Occipital lobe (tissue), 2 donors: ENCODE results near the gene SFTPD. TPM values are rescaled to one million over a fixed set of nuclear protein-coding genes. Genes with fewer than 3 reads are reported as not detected.
"Not testable (repeated sequence)": the region's sequence is repeated elsewhere in the genome, so short reads cannot be mapped to it uniquely, and the experiment has no call there.

ENCODE experiments used
- DNase-seq: peaks from one replicate; lab custom pipeline; 2025; lab: John Stamatoyannopoulos, UW
- total RNA-seq: library from RNA; depleted of rRNA; stranded (reverse); fragments of >200 nt; gene quantifications from one replicate; pipeline ENCODE4 v1.2.3, GENCODE V29; 2014

The SFTPD gene
- total RNA-seq, 1 donor from 2014 or later = 0.62 TPM

DNA sequence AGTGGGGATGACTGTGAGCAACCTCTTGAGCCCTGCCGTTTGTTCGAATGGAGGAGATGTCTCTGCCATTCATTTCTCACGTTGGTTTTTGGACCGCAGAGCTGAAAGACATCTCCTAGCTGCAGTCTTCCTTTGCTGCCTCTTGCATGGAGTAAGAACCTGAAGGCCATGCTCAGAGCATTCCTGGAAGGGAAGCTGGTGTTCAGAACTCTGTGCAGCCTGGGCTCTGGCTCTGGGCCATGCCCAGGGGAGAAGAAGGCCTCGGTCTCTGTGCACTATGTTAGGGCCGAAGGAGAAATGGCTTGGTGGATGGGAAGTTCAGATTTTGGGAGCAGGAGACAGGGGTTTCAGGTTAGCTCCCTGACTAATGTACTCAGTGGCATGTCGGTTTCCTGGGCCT, 22.9 kb downstream of the SFTPD start:
- DNase-seq = no peak

DNA sequence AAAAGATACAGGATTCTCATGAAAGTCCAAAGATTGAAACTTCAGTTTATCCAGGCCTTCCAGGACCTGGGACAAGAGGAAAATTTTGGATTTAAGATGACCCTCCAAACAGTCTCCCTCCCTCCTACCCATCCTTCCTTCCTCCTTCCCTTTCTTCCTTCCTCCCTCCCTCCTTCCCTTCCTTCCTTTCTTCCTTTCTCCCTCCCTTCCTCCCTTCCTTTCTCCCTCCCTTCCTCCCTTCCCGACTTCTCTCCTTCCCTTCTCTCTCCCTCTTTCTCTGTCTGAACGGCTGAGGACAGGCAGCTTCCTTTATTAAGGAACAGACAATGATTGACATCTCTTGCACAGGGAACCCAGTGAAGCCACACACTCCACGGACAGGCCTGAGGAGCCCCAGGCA, 23.3 kb downstream of the SFTPD start:
- DNase-seq = no peak

DNA sequence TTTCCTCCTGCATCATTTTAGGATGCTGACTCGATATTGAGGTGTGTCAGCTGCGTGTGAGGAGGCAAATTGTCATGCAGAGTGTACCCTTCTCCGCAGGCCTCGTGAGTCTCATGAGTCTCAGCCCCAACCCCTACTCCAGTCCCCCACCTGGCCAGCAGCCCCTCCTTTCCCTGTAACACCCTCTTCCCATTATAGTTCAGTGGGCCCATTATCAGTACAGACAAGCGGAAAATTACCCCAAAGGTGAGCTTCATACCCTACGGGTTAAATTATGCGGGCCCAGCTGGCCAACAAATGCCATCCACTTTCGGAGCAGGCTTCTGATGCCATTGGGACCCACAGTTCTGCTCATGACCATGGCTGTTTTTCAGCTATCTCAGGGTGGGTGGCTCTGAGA, 25.2 kb downstream of the SFTPD start:
- no peak for DNase-seq

DNA sequence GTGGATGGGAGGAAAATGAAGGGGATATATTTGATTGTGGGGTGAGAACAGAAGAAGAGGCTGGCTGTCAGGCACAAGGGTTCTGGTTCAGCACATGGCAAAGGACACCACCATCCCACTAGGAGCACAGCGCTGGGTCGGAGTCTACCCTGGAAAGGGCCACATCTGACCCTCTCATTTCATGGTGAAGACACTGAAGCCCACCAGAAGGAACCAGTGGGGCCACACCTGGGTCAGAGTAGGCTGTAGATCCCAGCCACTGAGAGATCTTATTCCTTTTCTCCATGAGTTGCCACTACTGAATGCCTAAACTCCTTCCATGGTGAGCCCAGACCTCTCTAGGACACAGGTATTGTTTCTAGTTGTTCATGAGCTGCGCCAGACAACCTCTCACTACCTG, 25.8 kb downstream of the SFTPD start:
- DNase-seq = no peak

DNA sequence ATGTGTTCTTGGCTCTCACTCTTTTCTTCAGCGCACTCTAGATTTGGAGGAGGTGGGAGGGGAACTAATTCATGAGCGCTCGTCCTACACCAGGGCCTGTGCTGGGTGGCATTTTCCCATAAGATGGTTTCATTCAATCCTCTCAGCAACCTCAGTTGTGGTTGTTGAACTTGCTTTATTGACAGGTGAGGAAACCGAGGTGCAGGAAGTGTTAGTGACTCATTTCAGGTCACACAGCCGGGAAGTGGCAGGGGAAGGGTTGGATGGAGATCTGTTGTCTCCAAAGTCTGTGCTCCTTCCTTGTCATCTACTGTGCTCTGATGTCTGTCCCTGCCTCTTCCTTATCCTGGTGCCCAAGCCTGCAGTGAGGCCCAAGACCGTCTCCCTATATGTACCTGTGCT, 26.9 kb downstream of the SFTPD start:
- DNase-seq = not testable (repeated sequence)

DNA sequence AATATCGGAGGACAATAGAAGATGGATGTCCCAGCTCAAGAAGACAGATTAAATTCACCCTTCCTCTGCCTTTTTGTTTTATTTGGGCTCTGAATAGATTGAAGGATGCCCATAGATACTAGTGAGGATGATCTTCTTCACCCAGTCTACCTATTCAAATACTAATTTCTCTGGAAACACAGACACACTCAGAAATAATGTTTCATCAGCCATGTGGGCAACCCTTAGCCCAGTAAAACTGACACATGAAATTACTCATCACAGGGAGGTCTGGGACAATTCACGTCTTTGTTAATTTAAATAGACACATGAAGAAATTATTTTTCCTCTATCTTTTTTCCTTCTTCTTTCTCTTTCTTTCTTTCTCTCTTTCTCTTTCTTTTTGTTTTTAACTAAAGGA, 33.1 kb downstream of the SFTPD start:
- DNase-seq = not testable (repeated sequence)

DNA sequence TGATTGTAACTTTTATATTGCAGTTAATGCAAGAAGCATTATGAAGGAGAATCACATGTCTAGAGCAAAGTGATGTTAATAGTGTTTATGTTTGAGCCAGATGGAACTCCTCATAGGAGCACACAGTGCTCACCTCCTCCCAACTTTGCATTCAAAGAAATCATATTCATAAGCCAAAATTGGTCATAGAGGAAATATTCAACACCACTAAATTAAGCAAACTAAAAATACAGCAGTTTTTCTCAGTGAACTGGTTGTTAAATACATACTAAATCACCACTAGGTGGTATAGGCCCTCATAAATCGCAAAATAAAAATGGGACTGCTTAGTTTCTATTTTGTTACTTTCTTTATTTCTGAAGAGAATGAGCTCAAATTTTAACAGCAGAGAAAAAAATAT, 34.4 kb downstream of the SFTPD start:
- not testable (repeated sequence) for DNase-seq

DNA sequence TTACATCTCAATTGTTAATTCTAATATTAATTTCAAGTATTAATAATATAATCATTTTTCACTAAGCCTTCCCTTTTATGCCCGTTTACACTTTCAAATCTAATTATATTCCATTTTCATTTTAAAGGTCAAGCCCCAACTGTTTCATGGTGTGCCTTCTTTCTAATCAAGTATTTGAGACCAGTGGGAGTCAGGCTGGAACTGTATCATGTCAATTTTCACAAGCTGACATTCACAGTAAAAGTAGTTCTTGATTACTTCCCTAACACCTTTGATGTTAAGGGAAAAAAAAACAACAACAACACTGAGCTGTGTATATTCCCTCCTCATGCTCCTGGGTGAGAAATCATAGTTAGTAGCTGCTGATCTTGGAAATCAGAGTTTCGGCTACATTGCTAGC, 38.1 kb downstream of the SFTPD start:
- DNase-seq = no peak

DNA sequence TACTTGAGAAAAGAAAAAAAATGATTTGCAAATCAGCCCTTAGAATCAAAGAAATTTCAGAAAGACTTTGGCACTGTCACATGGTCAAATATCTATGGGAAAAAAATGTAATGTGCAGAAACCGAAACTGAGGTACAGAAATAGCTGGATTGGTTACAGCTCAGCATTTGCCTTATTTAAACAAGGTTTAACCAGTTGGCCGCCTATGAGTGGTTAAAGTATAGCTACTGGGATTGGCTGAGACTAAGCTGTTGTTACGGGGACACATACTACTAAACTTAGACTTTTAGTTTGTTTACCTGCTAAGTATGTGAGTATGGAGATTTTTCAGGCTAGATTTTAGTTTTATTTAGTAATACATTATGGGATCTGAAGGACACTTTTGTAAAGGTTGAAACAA, 38.6 kb downstream of the SFTPD start:
- no peak for DNase-seq

DNA sequence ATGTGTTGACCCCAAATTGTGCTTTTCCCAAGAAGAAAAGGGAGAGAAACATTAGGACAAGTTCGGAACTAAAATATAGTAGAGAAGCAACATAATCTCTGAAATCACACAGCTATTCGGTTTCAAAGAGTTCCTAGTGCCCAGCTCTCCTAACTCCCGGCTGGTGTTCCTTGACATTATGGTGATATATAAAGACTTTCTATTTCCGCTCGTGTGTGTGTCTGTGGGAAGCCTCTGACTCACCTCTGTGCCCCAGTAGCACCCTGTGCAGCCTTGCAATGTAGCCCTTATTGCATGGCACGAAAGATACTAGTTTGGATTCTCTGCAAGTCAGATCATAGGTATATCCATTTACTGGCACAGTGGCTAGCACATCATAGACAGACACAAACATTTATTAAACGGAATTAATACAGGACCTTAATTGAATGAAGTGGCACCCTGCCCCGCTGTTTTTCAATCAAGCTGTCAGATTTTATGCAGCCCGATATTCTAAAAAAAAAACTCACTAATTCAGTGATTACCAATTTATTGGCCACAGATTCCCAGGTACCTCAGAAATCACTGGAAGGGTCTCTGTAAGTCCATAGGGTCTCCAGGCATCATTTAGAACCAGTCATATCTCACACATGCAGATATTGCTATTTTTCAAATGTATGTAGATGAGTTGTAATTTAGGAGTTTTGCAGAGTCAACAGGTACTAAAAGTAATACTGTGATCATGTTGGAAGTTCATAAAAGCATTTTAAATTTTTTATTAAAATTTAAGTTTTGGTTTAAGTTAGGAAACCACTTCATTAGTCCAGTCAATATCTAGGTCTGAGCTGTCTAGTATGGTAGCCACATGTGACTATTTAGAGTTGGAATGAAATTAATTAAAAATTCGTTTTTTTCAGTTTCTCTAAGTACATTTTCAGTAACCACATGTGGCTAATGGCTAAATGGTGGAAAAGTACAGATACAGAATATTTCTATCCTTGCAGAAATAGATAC, 43.3 kb downstream of the SFTPD start:
- no peak for DNase-seq

DNA sequence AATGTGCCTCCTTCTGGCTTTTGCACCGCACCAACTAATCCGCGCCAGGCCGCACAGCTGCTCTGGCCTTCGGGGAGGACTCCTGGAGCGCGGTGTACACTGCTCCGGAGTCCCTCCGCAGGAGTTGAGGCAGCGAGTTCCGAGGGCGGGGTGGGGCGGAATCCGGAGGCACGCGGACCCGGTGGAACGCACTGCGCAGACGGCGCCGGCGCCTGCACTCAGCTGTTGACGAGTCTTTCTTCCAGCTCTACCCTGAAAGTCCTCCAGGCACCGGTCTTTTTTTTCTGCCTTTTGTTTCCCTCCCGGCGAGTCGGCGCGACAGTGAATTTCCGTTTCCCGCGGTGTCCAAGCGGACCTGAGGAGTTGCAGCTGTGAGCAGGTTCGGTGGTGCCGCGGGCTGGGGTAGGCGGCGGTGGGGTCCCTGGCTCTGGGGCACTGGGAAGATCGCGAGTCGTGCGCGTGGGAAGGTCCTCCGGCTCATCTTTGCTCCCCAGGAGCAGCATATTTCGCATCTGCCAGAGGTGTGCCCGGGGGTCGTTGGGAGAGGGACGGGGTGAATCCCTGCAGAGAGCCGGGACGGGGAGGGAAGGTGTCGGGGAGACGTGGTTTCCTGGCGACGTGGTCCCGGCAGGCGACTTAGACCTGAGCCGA, 44.1 kb downstream of the SFTPD start:
- DNase-seq = peak; percentile 37

DNA sequence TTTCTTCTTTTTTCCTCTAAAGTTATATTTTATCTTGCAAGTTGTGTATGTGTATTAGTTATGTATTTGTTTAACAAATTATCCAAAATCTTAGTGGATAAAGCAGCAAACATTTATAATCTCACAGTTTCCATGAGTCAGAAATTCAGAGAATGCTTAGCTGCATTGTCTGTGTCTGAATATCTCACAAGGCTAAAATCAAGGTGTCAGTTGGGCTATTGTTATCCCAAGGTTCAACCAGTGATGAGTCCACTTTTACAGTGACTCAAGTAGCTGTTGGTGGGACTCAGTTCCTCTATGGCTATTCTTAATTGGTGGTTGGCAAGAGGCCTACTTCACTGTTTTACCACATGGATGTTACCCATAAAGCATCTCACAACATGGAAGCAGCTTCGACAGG, 47.3 kb downstream of the SFTPD start:
- not testable (repeated sequence) for DNase-seq

DNA sequence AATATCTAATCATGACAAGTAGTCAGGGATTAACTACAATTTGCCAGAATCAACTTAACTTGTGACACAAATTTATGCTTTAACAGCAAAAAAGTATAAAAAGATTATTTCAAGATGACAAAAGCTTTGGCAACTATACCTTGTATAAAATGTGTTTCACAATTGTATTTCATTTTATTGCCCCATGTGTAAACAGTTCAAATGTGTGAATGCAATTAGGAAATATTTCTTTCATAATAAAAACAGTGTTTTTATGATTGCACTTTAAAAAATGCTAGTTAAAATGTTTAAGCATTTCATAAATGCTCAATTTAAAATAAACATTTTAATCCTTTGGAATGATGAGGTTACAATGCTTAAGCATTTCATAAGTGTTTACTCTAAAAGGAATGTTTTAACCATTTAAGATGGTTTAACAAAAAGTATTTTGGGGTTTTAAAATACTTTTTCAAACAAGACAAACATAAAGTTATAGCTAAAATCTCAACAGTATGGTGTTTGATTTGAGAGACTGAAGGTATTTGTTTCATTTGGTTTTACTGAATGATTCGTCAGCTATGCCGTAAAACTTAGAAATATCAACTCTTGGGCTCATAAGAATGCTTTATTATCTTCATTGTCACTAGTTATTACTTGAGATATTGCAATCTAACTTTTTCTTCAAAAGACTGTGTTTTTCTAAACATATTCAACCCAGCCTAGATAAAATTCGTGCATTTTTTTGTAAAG, 50.1 kb downstream of the SFTPD start:
- no peak for DNase-seq

DNA sequence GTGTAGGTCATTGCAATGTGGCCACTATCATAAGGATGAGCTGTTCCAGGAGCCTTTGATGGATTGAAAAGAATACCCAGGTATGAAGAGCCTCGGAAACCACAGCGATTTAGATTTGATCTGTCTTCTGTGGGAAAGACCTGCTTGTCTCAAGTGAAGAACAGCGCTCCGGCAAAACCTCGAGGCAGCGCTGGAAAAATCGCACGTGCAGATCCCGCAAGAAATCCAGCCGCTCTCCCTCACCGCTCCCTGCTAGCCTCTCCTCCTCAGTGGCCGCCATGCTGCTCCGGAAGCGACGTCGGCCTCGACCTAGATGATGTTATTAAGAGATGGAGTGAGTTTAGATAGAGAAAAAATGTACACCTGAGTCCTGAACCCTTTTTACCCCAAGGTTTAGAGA, 56.0 kb downstream of the SFTPD start:
- DNase-seq = not testable (repeated sequence)

DNA sequence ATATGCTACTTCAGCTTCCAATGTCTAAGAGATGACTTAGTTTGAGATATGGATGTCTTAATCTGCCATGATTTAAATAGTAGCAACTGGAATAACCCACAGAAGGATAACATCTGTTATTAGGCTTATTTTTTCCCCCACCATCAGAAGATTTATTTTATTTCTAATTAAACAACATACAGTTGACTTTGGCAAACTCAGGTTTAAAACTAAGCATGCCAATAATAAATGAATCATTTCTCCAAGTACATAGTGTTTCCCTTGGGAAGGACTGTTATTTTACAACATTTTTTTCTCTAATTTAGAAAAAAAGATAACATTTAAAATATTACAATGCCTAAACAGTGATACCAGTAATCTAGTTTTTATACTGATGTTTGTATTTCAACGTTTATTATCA, 58.4 kb downstream of the SFTPD start:
- no peak for DNase-seq

DNA sequence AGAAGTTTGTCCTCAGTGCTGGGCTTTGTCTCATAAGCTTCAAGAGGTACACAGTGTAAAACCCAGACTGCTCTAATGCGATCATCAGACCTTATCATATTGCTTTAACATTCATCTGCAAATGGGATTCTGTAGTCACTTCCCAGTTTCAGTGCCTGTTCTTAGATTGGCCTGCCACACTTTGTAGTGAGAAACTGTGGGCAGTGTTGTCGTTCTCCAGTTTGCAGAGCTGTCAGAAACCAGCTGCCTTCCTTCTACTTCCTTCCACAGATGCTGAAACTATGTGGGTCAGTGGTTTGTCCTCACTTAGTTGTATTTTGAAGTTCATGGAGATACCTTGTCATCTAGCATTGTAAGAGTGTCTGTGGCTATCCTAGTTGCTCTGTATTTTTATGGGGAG, 59.9 kb downstream of the SFTPD start:
- not testable (repeated sequence) for DNase-seq

Other genes with a start within 250 kb of the SFTPD start
- 2.3 TPM for gene NUTM2B, start 245.9 kb downstream of the SFTPD start, total RNA-seq
- gene NUTM2E, start 122.4 kb downstream of the SFTPD start, total RNA-seq = 0.78 TPM
- 8.6 TPM for gene TMEM254, start 129.6 kb upstream of the SFTPD start, total RNA-seq
- gene PLAC9, start 183.6 kb upstream of the SFTPD start, total RNA-seq = 1.6 TPM